Measurements from ENCODE around the gene DRAP1.

DRAP1 gene

DNA sequence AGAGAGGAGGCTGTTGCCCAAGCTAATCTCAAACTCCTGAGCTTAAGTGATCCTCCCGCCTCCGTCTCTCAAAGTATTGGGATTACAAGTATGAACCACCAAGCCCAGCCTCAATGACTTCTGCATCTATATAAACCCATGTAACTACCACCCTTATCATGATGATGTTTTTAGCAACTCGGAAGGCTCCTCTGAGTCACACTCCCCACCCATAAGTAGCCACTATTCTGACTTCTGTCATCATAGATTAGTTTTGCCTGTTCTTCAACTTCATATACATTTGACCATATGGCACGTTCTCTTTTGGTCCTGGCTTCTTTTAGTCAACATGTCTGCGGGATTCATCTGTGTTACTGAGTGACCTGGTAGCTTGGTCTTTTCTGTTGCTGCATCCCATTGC lies 12.6 kb upstream of the DRAP1 start:
- DNase-seq = no peak

DNA sequence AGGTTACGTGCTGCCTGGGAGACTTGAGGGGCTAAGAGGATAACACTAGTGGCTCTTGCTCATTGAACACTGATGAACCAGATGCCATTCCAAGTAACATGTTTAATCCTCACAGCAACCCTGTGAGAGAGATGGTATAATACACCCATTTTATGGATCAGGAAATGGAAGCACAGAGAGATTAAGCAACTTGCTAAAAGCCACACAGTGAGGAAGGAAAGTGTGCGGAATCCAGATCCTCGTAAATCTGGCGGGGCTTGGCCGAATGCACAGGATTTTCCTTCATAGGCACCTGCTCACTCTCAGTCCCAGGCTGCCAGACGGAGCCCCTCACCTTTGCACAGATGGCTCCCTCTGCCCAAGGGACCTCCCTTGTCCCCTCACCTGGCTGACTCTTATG lies 11.3 kb upstream of the DRAP1 start:
- DNase-seq = no peak

DNA sequence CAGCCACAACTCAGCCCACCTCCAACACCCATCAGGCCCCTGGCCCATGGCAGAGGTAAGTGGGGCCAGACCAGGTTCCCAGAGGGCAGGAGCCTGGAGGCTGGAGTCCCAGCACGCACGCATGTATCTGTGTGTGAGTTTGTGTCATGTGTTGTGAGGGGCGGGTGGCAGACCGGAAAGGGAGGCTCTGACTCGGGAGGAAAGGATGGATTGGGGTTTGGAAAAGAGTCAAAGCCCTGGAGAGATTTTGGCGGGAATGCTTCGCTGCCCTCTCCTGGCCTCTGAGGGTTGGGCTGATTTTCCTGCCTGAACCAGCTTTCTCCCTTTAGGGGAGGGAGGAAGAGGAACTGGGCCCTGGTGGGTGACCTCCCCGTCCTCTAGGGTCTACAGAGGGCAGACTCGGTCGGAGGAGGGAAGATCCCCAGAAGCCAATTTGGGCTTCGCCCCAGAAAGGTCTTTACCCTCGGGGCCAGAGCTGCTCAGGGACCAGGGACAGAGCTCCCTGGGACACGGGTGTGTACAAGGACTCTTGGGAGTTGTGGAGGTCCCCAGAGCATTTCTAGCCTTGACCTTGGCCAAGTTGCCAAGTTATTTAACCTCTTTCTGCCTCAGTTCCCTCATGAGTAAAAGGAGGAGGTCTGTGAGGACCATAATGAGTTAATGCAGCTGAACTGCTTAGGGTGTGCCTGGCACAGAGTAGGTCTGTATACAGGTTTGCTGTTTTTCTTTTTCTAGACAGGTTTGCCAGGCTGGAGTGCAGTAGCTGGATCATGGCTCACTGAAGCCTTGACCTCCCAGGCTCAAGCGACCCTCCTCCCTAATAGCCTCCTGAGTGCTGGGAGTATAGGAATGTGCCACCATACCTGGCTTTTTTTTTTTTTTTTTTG lies 7.3 kb upstream of the DRAP1 start:
- no peak for DNase-seq

DNA sequence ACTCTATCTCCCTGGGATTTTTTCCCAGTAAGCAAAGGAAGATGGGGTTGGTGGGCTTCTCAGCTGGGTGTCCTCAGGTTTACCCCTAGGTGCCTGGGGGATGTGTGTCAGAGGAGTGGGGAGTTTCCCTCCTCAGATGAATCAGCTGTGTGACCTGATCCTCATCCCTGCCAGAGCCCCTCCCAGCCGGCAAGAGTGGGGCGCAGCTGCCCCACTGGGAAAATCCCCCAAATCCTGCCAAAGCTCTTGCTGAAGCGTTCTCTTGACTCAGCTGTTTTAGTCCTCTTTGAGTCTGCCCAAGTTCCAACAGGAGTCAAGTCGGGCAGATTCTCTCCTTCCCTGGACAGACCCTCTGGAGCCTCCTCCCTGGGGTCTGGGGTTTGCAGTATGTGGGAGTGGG lies 6.4 kb upstream of the DRAP1 start:
- DNase-seq = no peak

DNA sequence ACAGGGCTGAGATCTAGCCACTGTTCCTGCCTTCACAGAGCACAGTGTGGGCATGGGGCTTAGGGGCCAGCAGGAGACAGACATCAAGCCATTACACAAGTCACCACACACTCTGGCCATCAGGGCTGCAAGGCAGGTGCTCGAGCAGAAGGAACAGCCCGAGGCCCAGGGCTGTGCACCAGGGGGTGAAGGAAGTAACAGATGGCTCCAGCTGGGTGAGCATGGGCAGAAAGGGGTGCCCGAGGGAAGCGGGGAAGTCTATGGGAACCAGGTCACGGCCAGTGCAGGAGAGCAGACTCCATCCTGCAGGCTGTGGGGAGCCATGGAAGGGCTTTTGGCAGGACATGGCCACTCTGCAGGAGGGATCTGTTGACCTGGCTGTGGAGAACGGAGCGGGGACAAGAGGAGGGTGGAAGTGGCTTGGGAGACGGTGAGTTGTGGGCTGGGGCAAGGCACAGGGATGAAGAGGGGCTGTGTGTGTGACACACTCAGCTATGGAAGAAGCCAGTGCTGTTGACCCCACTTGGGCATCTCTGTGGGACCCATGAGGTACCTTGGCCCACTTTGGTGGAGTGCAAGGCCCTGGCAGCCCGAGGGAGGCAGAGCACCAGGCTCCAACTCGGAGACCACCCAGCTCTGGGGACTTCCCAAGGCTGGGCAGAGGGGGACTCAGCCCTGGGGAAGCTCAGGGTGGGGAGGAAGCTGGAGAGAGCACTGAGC lies 4.0 kb upstream of the DRAP1 start:
- DNase-seq = peak; percentile 55

DNA sequence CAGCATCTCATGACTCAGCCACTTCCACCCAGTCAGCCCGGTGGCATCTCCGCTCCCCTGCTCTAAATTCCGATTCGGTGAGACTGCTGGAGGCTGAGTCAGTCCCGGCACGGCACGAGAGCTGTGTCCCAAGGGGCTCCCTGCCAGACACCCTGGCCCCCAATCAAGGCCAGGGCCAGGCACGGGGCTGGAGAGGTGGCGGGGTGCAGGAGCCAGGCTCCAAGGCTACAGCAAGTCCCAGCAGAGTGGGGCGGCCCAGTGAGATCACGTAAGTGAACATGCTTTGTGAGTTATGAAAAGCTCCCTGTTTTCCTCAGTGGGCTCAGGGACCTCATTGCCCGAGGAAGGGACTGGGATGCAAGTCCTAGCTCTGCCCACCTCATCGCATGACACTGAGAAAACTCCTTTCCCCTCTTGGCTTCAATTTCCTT lies 3.4 kb upstream of the DRAP1 start:
- no peak for DNase-seq

DNA sequence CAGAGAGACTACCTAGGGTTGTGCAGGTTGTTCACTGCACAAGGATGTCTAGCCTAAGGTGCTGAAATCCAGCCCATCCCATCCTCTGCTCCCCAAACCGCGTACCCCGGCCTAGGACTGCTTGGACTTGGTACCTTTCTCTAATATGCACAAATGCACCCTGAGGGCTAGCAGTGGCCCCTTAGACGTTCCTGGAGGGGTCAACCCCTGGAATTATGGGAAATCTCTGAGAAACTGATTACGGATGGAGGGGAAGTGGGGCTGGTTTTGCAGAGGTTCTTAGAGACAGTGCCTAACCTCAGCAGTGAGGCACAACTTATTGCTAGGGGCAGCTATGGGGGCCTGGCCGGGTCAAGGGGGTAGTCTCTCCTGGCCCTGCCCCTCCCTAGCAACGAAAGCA lies 2.8 kb upstream of the DRAP1 start:
- DNase-seq = no peak

DNA sequence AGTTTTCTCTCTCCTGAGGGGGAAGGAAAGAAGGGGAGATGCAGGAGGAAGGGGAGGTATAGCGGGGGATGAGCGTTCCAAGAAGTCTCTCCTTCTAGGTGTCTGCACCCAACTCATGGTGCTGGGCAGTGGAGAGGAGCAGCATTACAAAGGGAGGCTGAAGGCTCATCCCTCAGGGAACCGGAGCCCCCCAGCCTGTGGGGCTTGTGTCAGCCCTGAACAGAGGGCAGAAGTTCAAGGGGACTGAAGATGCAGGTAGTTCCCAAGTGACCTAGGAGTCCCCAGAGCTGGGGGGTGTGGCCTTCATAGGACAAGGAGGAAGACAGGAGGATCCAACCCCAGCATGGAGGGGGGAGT lies 2.2 kb upstream of the DRAP1 start:
- DNase-seq = no peak

DNA sequence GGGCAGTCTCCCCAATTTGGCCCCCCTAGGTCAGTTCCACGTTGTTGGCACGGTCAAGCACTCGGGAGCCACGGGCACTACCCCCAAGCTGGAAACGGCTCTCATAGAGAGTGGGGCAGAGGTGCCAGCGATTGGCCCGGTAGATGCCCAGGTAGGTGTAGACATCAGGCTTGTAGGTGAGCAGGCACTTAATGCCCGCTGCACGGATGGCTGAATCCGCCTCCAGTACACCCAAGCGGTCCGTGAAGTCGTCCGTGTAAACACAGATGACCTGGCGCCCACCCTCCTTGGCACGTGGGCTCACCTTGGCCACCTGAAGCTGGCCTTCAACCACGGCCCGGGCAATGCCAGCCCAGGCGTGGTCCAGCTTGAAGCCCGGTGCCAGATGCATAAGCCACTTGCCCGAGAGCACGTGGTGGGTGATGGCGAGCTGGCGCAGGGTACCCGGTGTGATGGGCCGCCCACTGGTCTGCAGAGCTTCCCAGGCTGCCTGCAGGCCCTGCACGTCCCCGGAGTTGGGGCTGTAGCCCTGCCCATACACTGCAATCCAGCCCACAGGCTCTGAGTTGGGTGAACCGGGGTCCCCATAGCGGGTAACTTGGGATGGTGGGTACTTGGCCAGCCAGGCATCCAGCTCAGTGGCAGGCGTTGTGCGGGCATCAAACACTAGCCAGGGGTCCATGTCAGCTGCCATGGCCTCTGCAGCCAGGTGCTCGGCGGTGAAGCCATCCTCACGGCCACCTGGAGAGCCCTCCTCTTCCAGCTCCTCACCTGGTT lies 1.6 kb upstream of the DRAP1 start:
- no peak for DNase-seq

DNA sequence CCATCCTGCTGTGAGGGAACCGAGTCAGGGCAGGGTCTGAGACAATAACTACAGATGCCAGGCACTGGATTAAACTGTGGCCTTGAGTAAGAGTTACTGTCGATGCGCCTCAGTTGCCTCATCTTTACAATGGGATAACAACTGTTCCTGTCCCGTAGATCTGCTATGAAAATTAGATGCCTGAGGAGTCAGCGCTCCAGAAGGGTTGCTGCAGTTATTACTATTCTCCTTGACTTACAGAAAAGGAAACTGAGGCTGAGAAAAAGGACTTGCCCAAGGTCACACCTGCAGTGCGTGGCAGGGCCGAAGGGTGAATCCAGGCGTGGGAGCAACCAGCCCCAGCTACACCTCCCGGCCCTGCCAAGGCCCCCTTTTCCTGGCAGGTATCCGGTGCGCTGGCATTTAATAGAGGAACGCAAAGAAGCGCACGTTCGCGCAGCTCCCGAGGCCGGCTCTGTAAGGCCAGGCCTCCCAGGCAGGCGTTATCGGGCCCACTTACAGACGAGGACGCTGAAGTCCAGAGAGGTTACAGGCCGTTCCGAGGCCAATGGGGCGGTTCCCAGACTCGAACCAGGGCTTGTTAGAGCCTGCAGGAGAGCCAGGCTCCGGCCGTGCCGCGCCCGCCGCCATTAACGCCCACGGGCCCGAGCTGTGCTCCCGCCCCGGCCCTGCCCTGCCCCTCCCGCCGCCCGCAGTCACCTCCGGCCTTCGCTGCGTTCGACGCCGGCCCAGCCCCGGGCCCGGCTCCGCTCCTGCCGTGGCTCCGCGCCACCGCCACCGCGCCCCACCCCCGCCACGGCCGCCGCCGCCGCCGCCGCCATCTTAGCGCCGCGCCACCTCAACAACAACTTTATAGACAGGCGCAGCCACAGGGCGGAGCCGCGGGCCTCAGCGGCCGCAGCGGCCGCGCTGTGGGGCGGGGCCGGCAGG lies 750 bp upstream of the DRAP1 start, which contains the start of gene C11orf68:
TSS of gene C11orf68 (minus strand) at position 852 of the 930 bp plus-strand sequence. CDS start at position 821, 31 bp downstream.
- DNase-seq = peak; percentile 56

DNA sequence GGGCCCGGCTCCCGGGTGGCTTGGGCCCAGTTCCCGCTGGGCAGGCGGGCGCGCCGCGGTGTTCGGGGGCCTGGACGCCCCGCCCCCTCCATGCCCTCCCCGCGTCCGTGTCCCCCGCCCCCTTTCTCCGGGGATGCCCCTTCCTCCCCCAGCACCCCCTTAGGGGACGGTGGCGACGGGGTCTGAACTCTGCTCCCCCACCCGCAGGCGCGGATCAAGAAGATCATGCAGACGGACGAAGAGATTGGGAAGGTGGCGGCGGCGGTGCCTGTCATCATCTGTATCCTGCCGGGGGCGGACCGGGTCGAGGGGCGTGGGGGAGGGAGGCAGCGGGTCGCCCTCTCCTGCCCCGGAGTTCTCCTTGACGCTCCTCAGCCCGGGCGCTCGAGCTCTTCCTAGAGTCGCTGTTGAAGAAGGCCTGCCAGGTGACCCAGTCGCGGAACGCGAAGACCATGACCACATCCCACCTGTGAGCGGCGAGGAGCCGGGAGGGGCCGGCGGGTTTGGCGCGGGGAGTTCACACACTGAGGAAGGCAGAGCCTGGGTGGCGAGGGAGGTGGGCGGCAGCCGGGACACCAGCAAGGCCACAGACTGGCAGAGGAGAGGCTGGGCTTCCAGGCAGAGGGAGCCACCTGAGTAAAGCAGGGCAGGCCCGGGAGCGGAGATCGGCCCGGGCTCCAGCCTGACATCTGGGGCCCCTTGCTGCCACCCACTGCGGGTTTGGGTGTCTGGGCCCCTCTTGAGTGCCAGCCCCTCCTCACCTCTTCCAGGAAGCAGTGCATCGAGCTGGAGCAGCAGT lies 546 bp downstream of the DRAP1 start:
- DNase-seq = peak; percentile 52

DNA sequence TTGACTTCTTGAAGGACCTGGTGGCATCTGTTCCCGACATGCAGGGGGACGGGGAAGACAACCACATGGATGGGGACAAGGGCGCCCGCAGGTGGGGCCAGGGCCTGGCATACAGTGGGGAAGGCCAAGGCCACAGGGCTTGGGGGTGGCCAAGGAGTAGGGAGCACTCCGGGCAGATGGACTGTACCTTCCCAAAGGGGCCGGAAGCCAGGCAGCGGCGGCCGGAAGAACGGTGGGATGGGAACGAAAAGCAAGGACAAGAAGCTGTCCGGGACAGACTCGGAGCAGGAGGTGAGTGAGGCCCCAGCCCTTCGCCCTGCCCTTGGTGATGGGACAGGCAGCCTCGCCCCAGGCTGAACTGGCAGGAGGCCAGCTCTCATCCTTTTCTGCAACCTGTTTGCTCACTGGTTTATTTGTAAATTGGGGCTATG lies 1.2 kb downstream of the DRAP1 start:
- DNase-seq = no peak

DNA sequence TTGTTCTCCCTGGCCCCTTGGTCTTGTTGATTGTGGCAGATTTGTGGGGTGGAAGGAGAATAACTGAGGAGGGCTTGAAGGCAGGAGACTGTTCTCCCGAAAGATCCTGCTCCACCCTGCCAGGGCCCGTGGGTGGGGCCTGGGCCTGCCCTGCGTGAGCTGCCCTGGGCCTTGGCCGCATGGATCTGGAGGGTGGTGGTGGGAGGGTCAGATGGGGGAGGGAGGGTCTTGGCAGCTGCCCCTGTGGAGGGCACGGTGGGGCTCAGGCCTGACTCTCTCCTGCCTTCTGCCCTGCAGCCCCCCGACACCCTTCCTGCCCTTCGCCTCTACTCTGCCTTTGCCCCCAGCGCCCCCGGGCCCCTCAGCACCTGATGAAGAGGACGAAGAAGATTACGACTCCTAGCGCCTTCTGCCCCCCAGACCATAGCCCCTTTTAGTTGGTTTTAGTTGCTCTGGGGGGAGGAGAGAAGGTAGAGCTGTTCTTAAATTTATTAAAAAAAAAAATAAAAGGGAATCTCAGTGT lies 1.9 kb downstream of the DRAP1 start:
- DNase-seq = no peak

DNA sequence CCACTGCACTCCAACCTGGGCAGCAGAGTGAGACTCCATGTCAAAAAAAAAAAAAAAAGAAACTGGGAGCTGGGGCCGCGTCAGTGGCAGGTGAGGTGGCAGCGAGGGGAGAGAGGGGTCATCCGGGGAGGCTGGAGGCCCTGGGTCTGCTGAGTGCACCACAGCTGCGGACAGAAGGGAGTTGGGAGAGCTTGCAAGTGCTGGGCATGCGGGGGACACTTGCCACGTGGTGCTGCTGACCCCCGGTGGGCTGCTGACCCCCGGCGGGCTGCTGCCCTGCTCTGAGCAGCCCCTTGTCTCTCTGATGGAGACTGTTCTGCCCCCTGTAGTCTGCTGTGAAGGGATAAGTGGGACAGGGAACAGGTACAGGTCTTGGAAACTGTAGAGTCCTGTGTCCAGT lies 2.6 kb downstream of the DRAP1 start:
- no peak for DNase-seq

DNA sequence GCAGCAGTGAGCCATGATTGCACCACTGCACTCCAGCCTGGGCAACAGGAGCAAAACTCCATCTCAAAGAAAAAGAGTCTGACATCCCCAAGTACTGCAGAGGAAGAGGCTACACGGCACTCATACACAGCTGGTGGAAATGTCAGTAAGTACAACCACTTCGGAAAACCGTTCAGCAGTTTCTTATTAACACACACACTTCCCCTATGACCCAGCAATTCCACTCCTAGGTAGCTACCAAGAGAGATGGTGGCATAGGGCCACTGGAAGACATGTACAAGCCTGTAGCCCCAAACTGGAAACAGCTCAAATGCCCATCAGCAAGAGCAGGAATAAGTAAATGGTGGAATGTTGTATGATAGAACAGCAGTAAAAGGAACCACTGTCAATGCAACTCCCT lies 3.3 kb downstream of the DRAP1 start:
- no peak for DNase-seq

DNA sequence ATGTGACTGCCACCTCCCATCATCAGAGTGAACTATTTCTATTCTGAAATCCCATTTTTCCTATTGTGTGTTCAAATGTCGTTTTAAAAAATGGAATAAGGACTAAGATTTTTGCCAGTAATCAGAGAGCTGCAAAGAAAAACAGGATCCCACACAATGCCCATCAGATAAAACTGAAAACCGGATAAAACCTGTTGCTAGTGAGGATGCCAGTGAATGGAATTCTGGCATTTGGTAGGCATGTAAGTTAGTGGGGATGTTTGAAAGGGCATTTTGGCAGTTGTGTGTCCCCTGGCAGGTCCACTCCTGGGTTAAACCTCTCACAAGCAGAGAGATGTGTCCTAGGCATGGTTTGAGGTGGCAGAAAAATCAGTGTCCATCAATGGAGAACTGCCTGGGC lies 6.2 kb downstream of the DRAP1 start:
- no peak for DNase-seq

DNA sequence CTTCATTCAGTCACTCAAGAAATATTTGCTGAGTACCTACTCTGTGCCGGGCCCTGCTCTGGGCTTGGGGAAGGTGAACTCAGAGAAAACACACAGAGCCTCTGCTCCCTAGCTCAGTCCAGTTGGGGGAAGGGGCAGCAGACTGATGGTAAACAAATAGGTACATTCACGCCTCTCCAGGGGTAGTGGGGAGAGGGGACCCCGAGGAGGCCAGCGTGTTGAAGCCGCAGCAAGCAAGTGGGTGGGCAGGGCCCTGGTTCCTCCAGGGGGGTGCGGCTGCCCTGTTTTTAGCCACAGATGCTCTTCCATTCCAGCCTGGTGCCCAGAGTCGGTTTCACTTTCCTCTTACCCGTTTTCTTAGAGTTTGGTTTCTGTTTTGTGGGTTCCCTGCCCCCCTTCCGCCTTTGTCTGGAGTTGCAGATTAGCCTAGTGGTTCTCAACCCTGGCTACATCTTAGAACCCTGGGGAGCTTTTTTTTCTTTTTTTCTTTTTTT lies 8.7 kb downstream of the DRAP1 start:
- no peak for DNase-seq

DNA sequence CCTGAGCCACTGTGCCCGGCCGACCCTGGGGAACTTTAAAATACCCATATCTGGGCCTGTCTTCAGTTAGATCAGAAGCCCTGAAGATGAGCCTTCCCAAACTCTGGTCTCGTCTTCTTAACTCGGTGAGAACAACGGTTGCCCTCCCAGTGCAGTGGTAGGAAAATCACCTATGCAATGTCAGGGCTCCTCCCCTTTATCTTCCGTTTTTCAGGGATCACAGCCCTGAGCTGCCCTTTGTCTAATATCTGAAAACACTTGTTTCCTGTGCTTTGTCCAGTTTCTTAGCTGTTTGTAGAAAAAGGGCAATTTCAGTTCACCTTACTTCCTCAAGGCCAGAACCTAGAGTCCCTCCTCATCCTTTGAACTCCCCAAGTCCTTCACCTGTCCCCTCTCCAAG lies 9.4 kb downstream of the DRAP1 start:
- no peak for DNase-seq

DNA sequence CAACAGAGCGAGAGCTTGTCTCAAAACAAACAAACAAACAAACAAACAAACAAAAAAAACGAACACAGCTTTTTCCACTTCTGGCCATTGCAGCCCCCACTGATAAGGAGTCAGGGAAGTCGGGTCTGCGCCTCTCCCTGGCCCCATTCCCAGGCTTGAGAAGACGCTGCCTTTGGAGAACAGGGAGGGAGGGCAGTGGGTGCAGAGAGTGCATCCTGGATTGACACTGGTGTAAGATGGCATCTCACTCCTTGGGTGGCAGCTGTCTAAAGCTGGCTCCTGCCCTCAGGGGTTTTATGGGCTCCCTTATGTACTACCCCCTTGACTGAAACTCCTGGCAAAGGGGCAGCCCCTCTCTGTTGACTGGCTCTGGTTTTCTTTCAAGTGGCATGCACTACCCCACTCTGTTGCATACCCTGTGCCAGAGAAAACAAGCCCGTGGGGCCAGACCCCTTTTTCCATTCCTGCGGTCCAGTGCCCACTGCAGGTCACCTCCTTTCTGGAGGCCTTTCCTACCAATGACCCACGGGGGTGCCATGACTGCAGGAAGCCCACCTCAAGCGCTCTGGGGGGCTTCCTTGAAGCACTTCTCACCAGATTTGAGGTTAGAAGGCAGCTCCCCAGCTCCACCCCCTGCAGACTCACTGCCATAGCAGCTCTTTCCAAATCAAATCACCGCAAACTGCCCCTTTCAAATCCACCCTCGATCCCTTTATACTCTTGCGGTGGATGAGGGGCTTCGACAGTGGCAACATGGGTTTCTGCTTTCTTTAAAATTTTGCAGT lies 12.7 kb downstream of the DRAP1 start:
- no peak for DNase-seq

DNA sequence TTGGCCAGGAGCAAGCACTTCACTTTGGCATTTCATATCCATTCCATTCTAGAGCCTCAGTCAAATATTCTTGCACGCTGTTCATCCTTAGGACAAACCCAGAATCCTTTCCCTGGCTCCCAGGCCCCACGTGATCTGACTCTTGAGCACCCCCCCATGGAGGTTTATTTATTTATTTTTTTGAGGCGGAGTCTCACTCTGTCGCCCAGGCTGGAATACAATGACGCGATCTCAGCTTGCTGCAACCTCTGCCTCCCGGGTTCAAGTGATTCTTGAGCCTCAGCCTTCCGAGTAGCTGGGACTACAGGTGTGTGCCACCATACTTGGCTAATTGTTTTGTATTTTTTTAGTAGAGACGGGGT lies 13.3 kb downstream of the DRAP1 start:
- DNase-seq = peak; percentile 28

All from retina (tissue), 1 donor.